Activated T-helper 17 cell treated with anti-CD3 and anti-CD28 coated beads, Interleukin-2, amount 50 U/mL, for 72 hours (primary cell): ENCODE measurements around the gene TMEM198. TPM values are rescaled to one million over a fixed set of nuclear protein-coding genes. Genes with fewer than 3 reads are reported as not detected.
A peak's percentile ranks its signal among the peaks of the same experiment; 100 is the strongest.

Experiments used
- ATAC-seq: fragments of 150-1000 bp; cut with Tn5 transposase; replicated peaks from 2 replicates; pipeline ENCODE4 v1.10.0; 2021; ENCODE audit warnings: mild to moderate bottlenecking, moderate library complexity
- H3K27ac Mint-ChIP-seq: one replicate; pipeline ENCODE4 v1.8.0; 2022; ENCODE audit warnings: mixed read lengths
- H3K27me3 Mint-ChIP-seq: one replicate; pipeline ENCODE4 v1.8.0; 2022; ENCODE audit warnings: mixed read lengths
- H3K36me3 Mint-ChIP-seq: one replicate; pipeline ENCODE4 v1.8.0; 2022; ENCODE audit warnings: low read depth, mild to moderate bottlenecking, mixed read lengths
- H3K4me1 Mint-ChIP-seq: one replicate; pipeline ENCODE4 v1.8.0; 2022; ENCODE audit warnings: mixed read lengths
- H3K4me3 Mint-ChIP-seq: one replicate; pipeline ENCODE4 v1.8.0; 2022; ENCODE audit warnings: mild to moderate bottlenecking, mixed read lengths
- H3K9me3 Mint-ChIP-seq: one replicate; pipeline ENCODE4 v1.8.0; 2022; ENCODE audit warnings: mixed read lengths
- total RNA-seq, 2 donors: library from RNA; stranded (reverse); gene quantifications; one replicate each; pipeline ENCODE4 v1.2.3, GENCODE V29; 2022

The TMEM198 gene
- total RNA-seq, 2 donors from 2014 or later = 3.7 to 5.1 TPM

DNA sequence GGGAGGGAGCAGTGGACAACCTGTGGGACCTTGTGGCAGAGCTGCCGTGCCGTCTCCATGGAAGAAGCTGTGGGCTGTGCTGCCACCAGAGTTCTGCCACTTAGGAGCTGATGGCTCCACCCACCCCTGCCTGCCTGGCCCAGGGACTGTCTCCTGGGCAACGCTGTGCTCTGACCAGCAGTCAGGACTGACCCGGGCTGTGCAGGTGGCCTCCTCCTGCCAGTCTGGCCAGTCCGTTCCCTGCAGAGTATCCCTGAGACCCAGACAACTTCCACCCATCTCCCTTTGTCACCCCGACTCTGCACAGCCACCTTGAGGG is 16.8 kb upstream of the TMEM198 start:
- H3K27ac Mint-ChIP-seq = no peak overlapping the region
- H3K4me1 Mint-ChIP-seq = peaks cover 12% of the 10 kb centered on the region
- H3K9me3 Mint-ChIP-seq = no peaks in the 10 kb centered on the region
- ATAC-seq = no peak
- H3K4me3 Mint-ChIP-seq = no peak overlapping the region
- H3K36me3 Mint-ChIP-seq = peaks cover 1% of the 10 kb centered on the region
- H3K27me3 Mint-ChIP-seq = peaks cover 72% of the 10 kb centered on the region

DNA sequence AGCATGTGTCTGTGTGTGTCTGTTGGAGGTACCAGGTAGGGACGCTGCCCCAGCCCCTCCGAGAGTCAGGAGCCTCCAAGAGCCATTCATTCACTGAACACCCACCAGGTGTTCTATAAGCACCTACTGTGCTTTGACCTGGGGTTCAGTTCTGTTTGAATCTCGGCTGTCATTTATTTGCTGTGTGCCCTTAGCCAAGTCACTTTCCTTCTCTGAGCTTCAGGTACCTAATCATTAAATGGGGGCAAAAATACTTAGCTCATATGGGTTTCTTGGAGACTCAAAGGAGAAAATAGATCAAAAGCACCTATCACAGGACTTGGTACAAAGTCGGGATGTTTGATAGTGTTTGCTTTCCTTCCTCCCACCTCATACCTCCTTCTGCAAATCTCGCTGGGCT is 16.4 kb upstream of the TMEM198 start:
- Mint-ChIP-seq H3K9me3 (no peaks in the 10 kb centered on the region), H3K4me1 (peaks cover 10% of the 10 kb centered on the region), H3K27me3 (peaks cover 71% of the 10 kb centered on the region), H3K4me3 (no peak overlapping the region), H3K27ac (no peak overlapping the region), H3K36me3 (no peaks in the 10 kb centered on the region)
- ATAC-seq = no peak

DNA sequence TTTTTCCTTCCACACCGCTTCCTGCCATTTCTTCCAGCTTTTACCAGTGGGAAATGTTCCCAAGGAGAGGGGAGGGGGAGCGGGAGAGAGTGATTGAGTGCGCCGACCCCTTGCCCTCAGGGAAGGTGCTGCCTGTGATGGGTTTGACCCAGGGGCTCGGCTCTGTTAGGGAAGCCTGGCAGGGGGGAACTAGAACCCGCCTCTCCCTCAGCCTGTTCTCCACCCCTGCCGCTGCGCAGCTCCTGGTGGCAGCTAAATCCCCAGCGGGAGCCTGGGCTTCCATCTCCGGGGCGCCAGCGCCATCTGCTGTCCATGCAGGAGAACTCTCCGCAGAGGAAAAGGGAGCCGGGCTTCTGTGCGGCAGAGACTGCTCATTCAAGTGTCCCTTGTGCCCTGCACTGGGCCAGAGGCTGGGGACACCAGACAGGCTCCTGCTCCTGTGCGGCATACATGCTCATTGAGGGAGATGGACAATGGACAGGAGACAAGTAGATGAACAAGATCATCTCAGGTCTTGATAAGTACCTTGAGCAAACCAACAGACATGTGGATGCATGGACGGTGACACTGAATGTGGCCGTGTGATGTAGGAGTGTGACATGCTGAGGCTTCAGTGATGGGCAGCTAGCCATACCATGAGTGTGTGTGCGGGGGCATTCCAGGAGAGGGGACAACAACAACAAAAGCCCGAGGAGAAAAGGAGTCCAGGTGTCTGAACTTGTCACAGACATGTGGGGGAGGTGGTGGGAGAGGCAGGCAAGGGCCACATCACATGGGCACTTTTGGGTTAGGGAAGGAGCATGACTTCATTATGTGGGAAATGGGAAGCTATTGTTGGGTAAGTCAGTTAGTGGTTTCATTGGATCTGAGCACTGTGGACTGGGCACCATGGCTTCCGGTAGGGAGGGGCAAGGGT is 13.5 kb upstream of the TMEM198 start:
- H3K27ac Mint-ChIP-seq = no peak overlapping the region
- peaks cover 6% of the 10 kb centered on the region for H3K4me1 Mint-ChIP-seq
- H3K27me3 Mint-ChIP-seq = peaks cover 62% of the 10 kb centered on the region
- no peaks in the 10 kb centered on the region for H3K36me3 Mint-ChIP-seq
- ATAC-seq = peak; percentile 89
- no peaks in the 10 kb centered on the region for H3K9me3 Mint-ChIP-seq
- no peak overlapping the region for H3K4me3 Mint-ChIP-seq

DNA sequence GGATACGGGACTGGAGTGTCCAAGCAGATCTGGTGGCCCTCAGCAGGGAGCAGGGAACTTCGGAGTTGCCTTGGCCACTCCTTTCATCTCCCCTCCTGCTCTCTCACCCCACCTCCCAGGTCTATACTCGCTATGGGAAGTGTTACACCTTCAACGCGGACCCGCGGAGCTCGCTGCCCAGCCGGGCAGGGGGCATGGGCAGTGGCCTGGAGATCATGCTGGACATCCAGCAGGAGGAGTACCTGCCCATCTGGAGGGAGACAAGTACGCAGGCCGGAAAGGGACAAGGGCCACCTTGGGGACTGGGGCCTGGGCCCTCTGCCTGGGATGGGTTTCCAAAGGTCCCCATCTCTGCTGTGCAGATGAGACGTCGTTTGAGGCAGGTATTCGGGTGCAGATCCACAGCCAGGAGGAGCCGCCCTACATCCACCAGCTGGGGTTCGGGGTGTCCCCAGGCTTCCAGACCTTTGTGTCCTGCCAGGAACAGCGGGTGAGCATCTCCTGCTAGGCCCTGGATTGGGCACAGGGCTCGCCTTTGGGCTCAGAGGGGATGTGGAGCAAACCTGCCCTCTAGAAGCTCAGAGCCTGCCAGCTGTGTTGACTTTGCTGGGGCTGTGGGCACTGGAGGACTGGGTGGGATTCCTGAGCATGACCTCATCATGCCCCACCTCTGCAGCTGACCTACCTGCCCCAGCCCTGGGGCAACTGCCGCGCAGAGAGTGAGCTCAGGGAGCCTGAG is 12.0 kb upstream of the TMEM198 start:
- ATAC-seq = no peak
- H3K27ac Mint-ChIP-seq = no peak overlapping the region
- H3K27me3 Mint-ChIP-seq = peaks cover 51% of the 10 kb centered on the region
- no peaks in the 10 kb centered on the region for H3K36me3 Mint-ChIP-seq
- no peak overlapping the region for H3K4me3 Mint-ChIP-seq
- no peaks in the 10 kb centered on the region for H3K9me3 Mint-ChIP-seq
- peaks cover 6% of the 10 kb centered on the region for H3K4me1 Mint-ChIP-seq

DNA sequence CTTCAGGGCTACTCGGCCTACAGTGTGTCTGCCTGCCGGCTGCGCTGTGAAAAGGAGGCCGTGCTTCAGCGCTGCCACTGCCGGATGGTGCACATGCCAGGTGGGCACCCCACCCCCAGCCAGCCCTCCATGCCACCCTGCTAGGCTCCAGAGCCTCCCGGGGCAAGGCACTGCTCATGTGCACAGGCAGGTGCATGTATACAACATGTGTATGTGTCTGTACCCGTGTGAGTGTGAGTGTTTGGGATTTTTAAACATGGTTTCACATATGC is 11.5 kb upstream of the TMEM198 start:
- Mint-ChIP-seq H3K27ac (no peak overlapping the region), H3K4me1 (peaks cover 6% of the 10 kb centered on the region), H3K4me3 (no peak overlapping the region), H3K9me3 (no peaks in the 10 kb centered on the region), H3K36me3 (no peaks in the 10 kb centered on the region), H3K27me3 (peaks cover 47% of the 10 kb centered on the region)
- ATAC-seq = no peak

DNA sequence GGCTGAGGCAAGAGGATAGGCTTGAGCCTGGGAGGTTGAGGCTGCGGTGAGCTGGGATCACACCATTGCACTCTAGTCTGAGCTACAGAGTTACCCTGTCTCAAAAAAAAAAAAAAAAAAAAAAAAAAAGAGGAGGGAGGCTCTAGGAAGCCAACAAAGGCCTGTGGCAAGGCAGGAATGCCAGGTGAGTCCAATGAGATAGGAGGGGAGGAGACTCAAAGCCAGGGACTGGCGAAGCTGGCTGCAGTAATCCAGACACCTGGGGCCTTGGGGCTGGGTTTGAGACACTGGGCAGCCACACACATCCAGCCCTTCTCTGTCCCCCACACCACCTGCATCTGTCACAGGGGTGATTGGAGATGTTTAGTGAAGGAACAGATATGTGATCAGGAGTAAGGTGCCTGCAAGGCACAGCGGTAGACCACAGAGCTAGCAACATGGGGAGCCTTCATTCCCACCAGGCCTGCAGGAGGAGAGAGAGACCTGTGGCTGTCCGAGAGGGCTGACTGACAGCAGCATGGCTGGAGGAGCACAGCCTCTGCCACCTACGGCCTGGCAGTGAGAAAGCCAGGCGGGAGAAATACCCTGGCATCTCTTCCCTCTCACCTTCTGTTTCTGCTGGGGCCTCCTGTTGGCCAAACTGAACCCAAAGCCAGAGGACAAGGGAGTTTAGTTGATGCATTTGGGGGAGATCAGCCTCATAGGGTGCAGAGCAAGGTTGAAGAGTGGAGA is 9.7 kb upstream of the TMEM198 start:
- peaks cover 8% of the 10 kb centered on the region for H3K36me3 Mint-ChIP-seq
- H3K27me3 Mint-ChIP-seq = peaks cover 37% of the 10 kb centered on the region
- no peak overlapping the region for H3K4me3 Mint-ChIP-seq
- H3K9me3 Mint-ChIP-seq = no peaks in the 10 kb centered on the region
- H3K4me1 Mint-ChIP-seq = peaks cover 6% of the 10 kb centered on the region
- no peak overlapping the region for H3K27ac Mint-ChIP-seq
- no peak for ATAC-seq

DNA sequence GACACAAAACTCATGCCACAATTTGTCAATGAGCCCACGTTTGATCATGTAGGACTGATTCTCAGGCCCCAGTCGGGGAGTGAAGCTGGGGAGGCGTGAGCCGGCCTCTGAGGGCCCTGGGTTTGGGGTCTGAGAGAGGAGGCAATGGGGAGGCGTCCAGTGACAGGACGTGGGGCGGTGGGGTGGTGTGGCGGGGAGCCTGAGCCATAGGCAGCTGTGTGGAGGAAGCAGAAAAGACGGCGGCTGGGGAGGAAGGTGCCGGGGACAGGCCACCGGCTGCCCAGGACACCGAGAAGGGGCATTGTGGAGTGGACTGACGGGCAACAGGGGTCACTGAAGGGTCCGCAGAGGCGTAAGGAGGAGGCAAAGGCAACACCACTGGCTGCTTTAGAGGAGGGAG is 7.4 kb upstream of the TMEM198 start:
- Mint-ChIP-seq H3K4me3 (no peak overlapping the region), H3K4me1 (no peaks in the 10 kb centered on the region), H3K27me3 (peaks cover 14% of the 10 kb centered on the region), H3K36me3 (peaks cover 30% of the 10 kb centered on the region), H3K27ac (no peak overlapping the region), H3K9me3 (no peaks in the 10 kb centered on the region)
- ATAC-seq = no peak

DNA sequence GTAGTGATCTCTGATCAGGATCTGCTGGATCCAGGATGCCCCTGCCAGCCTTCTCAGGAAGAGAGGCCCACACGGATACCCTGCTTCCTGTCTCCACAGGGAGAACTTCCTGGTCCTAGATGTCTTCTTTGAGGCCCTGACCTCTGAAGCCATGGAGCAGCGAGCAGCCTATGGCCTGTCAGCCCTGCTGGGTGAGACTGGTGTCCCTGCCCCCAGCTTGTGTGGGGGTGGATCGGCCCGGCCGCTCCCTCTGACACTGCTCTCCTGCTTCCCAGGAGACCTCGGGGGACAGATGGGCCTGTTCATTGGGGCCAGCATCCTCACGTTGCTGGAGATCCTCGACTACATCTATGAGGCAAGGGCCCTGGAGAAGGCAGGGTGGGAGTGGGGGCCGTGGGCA is 6.9 kb upstream of the TMEM198 start:
- H3K4me3 Mint-ChIP-seq = no peak overlapping the region
- no peaks in the 10 kb centered on the region for H3K4me1 Mint-ChIP-seq
- peaks cover 32% of the 10 kb centered on the region for H3K36me3 Mint-ChIP-seq
- H3K27me3 Mint-ChIP-seq = peaks cover 13% of the 10 kb centered on the region
- no peak for ATAC-seq
- H3K27ac Mint-ChIP-seq = no peak overlapping the region
- H3K9me3 Mint-ChIP-seq = no peaks in the 10 kb centered on the region

DNA sequence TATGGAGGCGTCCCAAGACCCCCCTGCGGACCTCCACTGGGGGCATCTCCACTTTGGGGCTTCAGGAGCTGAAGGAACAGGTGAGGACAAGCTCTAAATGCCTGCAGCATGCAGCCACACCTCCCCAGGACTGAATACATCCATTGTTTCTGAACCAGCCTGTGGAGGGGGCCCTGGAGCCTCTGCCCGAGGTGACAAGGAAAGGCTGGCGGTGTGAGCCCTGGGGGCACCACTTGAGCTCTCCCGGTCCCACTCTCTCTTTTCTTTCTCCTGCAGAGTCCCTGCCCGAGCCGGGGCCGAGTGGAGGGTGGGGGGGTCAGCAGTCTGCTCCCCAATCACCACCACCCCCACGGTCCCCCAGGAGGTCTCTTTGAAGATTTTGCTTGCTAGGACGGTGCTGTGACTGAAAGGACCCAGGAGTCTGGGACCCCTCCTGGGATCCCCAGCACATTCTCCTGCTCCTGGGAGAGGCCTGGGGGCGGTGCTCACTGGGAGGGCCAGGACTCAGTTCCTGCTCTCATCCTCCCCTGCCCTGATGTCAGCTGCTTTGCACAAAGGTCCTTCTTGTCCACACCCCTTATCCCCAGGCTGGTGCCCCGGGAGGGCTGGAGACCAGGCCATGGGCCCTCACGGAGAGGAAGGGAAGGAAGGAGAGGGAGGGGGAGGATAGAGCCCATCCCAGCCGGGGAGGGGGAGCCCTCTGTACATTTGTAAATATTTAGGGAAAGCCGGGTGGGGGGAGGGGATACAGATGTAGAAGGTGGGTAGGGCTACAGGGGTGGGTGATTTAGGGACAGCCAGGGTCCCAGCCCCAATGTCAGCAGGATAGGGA is 6.0 kb upstream of the TMEM198 start:
- Mint-ChIP-seq H3K27ac (no peak overlapping the region), H3K9me3 (no peaks in the 10 kb centered on the region), H3K4me1 (no peaks in the 10 kb centered on the region), H3K27me3 (peaks cover 9% of the 10 kb centered on the region), H3K4me3 (no peak overlapping the region), H3K36me3 (peaks cover 32% of the 10 kb centered on the region)
- no peak for ATAC-seq

DNA sequence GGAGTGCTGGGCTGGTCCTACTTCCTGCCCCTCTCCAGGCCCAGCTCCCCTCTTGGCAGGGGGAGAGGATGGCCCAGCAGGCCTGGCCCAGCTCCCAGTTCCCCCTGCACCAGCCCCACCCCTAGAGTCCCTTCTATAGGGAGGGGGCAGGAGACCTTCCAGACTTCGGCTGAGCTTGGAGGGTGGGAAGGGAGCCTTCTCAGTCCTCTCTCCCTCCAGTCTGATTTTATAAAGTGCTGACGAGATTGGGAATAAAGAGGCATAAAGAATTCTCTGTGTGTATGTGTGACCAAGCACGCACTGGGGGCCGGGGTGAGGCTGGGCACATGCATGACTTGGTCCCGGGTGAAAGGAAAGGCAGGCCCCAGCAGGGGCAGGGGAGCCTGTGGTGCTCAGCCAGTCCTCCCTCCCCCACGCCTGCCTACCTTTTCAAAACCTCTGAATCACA is 5.3 kb upstream of the TMEM198 start:
- Mint-ChIP-seq H3K9me3 (no peaks in the 10 kb centered on the region), H3K36me3 (peaks cover 32% of the 10 kb centered on the region), H3K27me3 (peaks cover 6% of the 10 kb centered on the region), H3K4me1 (no peaks in the 10 kb centered on the region), H3K27ac (no peak overlapping the region), H3K4me3 (no peak overlapping the region)
- no peak for ATAC-seq

DNA sequence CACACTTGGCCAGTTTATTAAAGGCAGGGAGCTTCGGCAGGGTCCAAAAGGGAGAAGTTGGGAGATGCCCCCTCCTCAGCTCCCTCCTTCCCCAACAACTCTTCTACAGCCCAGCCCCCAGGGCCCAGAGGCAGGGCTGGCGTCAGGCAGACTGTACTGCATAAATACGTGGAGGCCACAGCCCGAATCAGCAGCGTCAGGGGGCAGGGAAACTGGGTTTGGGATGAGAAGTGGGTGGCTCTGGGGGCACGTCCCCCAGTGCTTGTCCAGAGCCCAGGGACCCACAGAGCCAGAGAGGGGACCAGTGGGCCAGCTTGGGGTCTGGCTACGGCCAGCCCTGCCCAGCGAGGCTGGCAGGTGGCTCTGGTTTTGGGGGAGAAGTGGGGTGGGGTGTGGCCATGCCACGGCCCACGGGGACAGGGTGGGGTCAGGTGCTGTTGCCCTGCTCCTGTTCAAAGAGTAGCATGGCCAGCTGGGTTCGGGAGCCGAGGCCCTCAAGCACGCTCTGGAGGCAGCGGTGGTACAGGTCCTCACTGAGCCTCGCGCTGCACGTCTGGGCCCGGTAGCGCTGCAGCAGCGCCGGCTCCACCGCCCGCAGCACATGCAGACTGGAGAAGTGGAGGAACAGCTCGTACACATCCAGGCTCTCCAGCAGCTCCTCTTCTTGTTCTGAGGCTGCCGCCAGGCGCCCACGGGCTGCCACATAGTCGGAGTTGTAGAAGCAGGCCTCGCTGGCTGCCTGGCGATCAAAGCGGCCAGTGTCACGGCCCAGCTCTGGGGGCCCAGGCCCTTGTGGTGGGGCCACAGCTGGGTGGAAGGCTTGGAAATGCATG is 4.7 kb upstream of the TMEM198 start:
- Mint-ChIP-seq H3K9me3 (no peaks in the 10 kb centered on the region), H3K27me3 (peaks cover 5% of the 10 kb centered on the region), H3K4me3 (no peak overlapping the region), H3K36me3 (peaks cover 32% of the 10 kb centered on the region), H3K4me1 (no peaks in the 10 kb centered on the region), H3K27ac (no peak overlapping the region)
- no peak for ATAC-seq

DNA sequence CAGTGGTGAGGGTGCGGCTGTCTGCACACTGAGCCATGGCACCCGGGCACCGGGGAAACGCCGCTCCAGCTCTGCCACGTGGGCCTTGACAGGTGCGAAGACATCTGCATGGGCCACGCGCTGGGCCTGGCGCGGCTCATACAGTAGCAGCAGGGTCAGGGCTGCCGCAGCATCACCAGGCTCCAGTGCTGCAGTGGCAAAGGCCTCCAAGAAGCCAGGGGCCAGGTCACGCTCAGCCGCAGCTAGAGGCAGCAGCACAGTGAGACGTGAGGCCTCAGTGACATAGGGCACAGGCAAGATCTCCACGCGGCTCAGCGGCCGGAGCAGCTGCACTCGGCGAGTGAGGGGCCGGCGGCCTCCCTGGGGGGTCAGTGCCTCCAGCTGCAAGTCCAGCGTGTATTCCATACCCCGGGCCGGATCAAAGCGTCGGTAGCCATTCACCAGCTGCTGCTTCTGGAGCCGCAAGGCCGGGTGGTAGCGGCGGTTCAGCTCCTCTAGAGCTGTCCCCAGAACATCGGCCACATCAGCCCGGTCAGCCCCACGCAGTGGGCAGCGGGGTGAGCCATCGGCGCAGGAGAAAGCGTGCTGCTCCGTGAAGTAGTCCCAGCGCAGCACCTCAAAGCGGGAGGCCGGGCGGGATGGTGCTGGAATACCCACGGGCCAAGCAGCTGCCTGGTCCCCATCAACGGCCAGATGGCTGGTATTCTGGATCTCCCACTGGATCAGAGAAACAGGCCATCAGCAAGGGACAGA is 3.7 kb upstream of the TMEM198 start:
- Mint-ChIP-seq H3K9me3 (no peaks in the 10 kb centered on the region), H3K4me1 (peaks cover 6% of the 10 kb centered on the region), H3K36me3 (peaks cover 32% of the 10 kb centered on the region), H3K27ac (no peak overlapping the region), H3K4me3 (no peak overlapping the region), H3K27me3 (peaks cover 5% of the 10 kb centered on the region)
- ATAC-seq = no peak
